KMS-11 (cell line): ENCODE results near the gene CFAP46.
"Not testable (repeated sequence)": the region's sequence is repeated elsewhere in the genome, so short reads cannot be mapped to it uniquely, and the experiment has no call there.

ENCODE experiments used
- H2AFZ ChIP-seq: fragments of 200-600 bp; sonication (generic); 2 replicates; pipeline ENCODE4 v1.6.1; 2016; ENCODE audit warnings: antibody characterized with exemption, mixed run types, low read depth
- H3K27ac ChIP-seq: fragments of 200-600 bp; sonication (generic); 2 replicates; pipeline ENCODE4 v1.6.1; 2016; ENCODE audit warnings: mild to moderate bottlenecking, mixed run types
- H3K27me3 ChIP-seq: fragments of 200-600 bp; sonication (generic); 2 replicates; pipeline ENCODE4 v1.6.1; 2017; ENCODE audit warnings: mild to moderate bottlenecking, low read depth, mixed run types, moderate library complexity; ENCODE audit not compliant: insufficient read depth
- H3K36me3 ChIP-seq: fragments of 200-600 bp; sonication (generic); 2 replicates; pipeline ENCODE4 v1.6.1; 2017; ENCODE audit warnings: mild to moderate bottlenecking, mixed run types; ENCODE audit not compliant: insufficient read depth
- H3K4me1 ChIP-seq: fragments of 200-600 bp; sonication (generic); 2 replicates; pipeline ENCODE4 v1.6.1; 2016; ENCODE audit warnings: mild to moderate bottlenecking, low read depth, mixed run types; ENCODE audit not compliant: poor library complexity, severe bottlenecking
- H3K4me2 ChIP-seq: fragments of 200-600 bp; sonication (generic); 2 replicates; pipeline ENCODE4 v1.7.0; 2016; ENCODE audit warnings: mild to moderate bottlenecking, mixed run types
- H3K4me3 ChIP-seq: fragments of 200-600 bp; sonication (generic); IDR thresholded peaks from 2 replicates; pipeline ENCODE4 v1.6.1; 2017; ENCODE audit warnings: low read depth, low read length, mixed read lengths; ENCODE audit not compliant: insufficient read depth
- H3K79me2 ChIP-seq: fragments of 200-600 bp; sonication (generic); 2 replicates; pipeline ENCODE4 v1.6.1; 2016; ENCODE audit warnings: low read depth, mixed run types; ENCODE audit not compliant: insufficient read depth
- H3K9ac ChIP-seq: fragments of 200-600 bp; sonication (generic); 2 replicates; pipeline ENCODE4 v1.6.1; 2016; ENCODE audit warnings: mild to moderate bottlenecking, mixed run types
- H4K20me1 ChIP-seq: fragments of 200-600 bp; sonication (generic); 2 replicates; pipeline ENCODE4 v1.6.1; 2016; ENCODE audit warnings: mild to moderate bottlenecking, mixed run types; ENCODE audit not compliant: insufficient read depth
- CTCF ChIP-seq: fragments of 200-600 bp; sonication (generic); conservative IDR thresholded peaks from 2 replicates; pipeline ENCODE4 v1.6.1; 2017; ENCODE audit warnings: low read depth, mild to moderate bottlenecking, antibody characterized with exemption, low read length, moderate library complexity, mixed read lengths

Gene CFAP46

GRCh38 chr10:132776821-132777220, 165.5 kb downstream of the CFAP46 start:
- no peak overlapping the region for H3K4me3 ChIP-seq
- no peak overlapping the region for H3K4me2 ChIP-seq
- H3K4me1 ChIP-seq = no peaks in the 10 kb centered on the region
- H3K27me3 ChIP-seq = no peaks in the 10 kb centered on the region
- no peaks in the 10 kb centered on the region for H4K20me1 ChIP-seq
- no peaks in the 10 kb centered on the region for H3K36me3 ChIP-seq
- H2AFZ ChIP-seq = no peak overlapping the region
- TF ChIP-seq CTCF = no peak
- no peaks in the 10 kb centered on the region for H3K79me2 ChIP-seq
- H3K9ac ChIP-seq = no peak overlapping the region
- no peak overlapping the region for H3K27ac ChIP-seq

GRCh38 chr10:132776186-132776585, 166.2 kb downstream of the CFAP46 start:
- H2AFZ ChIP-seq = no peak overlapping the region
- H3K27me3 ChIP-seq = no peaks in the 10 kb centered on the region
- H3K27ac ChIP-seq = no peak overlapping the region
- H3K4me1 ChIP-seq = no peaks in the 10 kb centered on the region
- H3K4me2 ChIP-seq = no peak overlapping the region
- no peak overlapping the region for H3K9ac ChIP-seq
- no peaks in the 10 kb centered on the region for H3K36me3 ChIP-seq
- TF ChIP-seq CTCF = no peak
- no peaks in the 10 kb centered on the region for H4K20me1 ChIP-seq
- no peak overlapping the region for H3K4me3 ChIP-seq
- H3K79me2 ChIP-seq = no peaks in the 10 kb centered on the region

GRCh38 chr10:132774902-132775863, 167.2 kb downstream of the CFAP46 start:
- H3K36me3 ChIP-seq = no peaks in the 10 kb centered on the region
- no peak overlapping the region for H3K27ac ChIP-seq
- no peak overlapping the region for H3K9ac ChIP-seq
- no peak overlapping the region for H3K4me3 ChIP-seq
- no peak overlapping the region for H3K4me2 ChIP-seq
- no peaks in the 10 kb centered on the region for H4K20me1 ChIP-seq
- no peaks in the 10 kb centered on the region for H3K27me3 ChIP-seq
- H2AFZ ChIP-seq = no peak overlapping the region
- no peak for TF ChIP-seq CTCF
- H3K79me2 ChIP-seq = no peaks in the 10 kb centered on the region
- no peaks in the 10 kb centered on the region for H3K4me1 ChIP-seq

GRCh38 chr10:132774181-132774901, 168.0 kb downstream of the CFAP46 start:
- H3K79me2 ChIP-seq = no peaks in the 10 kb centered on the region
- no peaks in the 10 kb centered on the region for H3K27me3 ChIP-seq
- no peak overlapping the region for H3K4me3 ChIP-seq
- H3K27ac ChIP-seq = no peak overlapping the region
- H3K9ac ChIP-seq = no peak overlapping the region
- H3K4me2 ChIP-seq = no peak overlapping the region
- no peak for TF ChIP-seq CTCF
- no peaks in the 10 kb centered on the region for H3K4me1 ChIP-seq
- H2AFZ ChIP-seq = no peak overlapping the region
- no peaks in the 10 kb centered on the region for H3K36me3 ChIP-seq
- no peaks in the 10 kb centered on the region for H4K20me1 ChIP-seq

- H3K9ac ChIP-seq, H3K27me3 ChIP-seq, H3K4me2 ChIP-seq, H3K27ac ChIP-seq, H3K79me2 ChIP-seq, H3K4me3 ChIP-seq, H4K20me1 ChIP-seq, H2AFZ ChIP-seq, H3K4me1 ChIP-seq, H3K36me3 ChIP-seq: not testable (repeated sequence)
These were observed 169.6 kb downstream of the CFAP46 start for GRCh38 chr10:132772816-132773215.
